Chondrocyte (in vitro differentiated cells): ENCODE data around the gene MYO1B. TPM values are rescaled to one million over a fixed set of nuclear protein-coding genes. Genes with fewer than 3 reads are reported as not detected.
A peak's percentile ranks its signal among the peaks of the same experiment; 100 is the strongest.

ENCODE experiments used
- DNase-seq: peaks from one replicate; pipeline ENCODE4 v3.0.0; 2021; ENCODE audit warnings: mixed read lengths, low spot score
- H3K27ac Mint-ChIP-seq: one replicate; pipeline ENCODE4 v1.8.0; 2021; ENCODE audit warnings: mild to moderate bottlenecking, moderate library complexity, mixed read lengths; ENCODE audit not compliant: unreplicated experiment
- H3K27me3 Mint-ChIP-seq: 2 replicates; pipeline ENCODE4 v1.8.0; 2021; ENCODE audit warnings: low read depth, mixed read lengths
- H3K36me3 Mint-ChIP-seq: 2 replicates; pipeline ENCODE4 v1.8.0; 2021; ENCODE audit warnings: low read depth, mixed read lengths
- H3K4me1 Mint-ChIP-seq: 2 replicates; pipeline ENCODE4 v1.8.0; 2021; ENCODE audit warnings: low read depth, mild to moderate bottlenecking, mixed read lengths
- H3K4me3 Mint-ChIP-seq: one replicate; pipeline ENCODE4 v1.8.0; 2021; ENCODE audit warnings: mild to moderate bottlenecking, moderate library complexity, mixed read lengths; ENCODE audit not compliant: unreplicated experiment
- H3K9me3 Mint-ChIP-seq: 2 replicates; pipeline ENCODE4 v1.8.0; 2021; ENCODE audit warnings: low read depth, mixed read lengths
- CTCF ChIP-seq: fragments of 200-600 bp; sonication (generic); IDR thresholded peaks from 2 replicates; pipeline ENCODE4 v1.5.0; 2021; ENCODE audit warnings: antibody characterized with exemption, mild to moderate bottlenecking, moderate library complexity
- total RNA-seq: library from RNA; stranded (reverse); gene quantifications from 3 replicates; pipeline ENCODE4 v1.2.1, GENCODE V29; 2021

The MYO1B gene
- total RNA-seq, 1 donor from 2014 or later = 114 TPM

GRCh38 chr2:191410646-191411436 is 165.6 kb downstream of the MYO1B start:
- TF ChIP-seq CTCF = peak; percentile 12
- Mint-ChIP-seq H3K4me3 (no peak overlapping the region), H3K9me3 (no peaks in the 10 kb centered on the region), H3K36me3 (peaks cover 37% of the 10 kb centered on the region), H3K4me1 (peaks cover 24% of the 10 kb centered on the region), H3K27me3 (no peaks in the 10 kb centered on the region), H3K27ac (peak overlapping the region; percentile 76)
- DNase-seq = no peak

DNA sequence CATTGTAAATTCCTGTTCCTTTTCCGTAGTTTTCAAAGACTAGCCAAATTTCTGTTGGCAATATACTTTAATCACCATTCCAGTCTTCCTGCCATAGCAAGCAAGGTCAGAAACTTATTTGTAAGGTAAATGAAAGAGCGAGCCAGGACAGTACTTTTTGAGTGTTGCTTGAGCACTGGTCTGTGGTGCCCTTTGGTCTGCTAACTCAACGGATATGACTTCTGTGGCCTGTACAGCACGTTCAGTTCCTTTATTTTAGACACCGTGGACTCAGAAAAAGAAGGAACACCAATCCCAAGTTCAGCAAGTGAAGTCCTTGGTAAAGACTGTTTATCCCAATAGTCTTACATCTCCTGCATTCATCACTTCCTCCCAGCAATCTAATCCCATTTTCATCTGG is 166.3 kb downstream of the MYO1B start:
- Mint-ChIP-seq H3K9me3 (no peaks in the 10 kb centered on the region), H3K36me3 (peaks cover 42% of the 10 kb centered on the region), H3K4me1 (peaks cover 24% of the 10 kb centered on the region), H3K4me3 (no peak overlapping the region), H3K27ac (no peak overlapping the region), H3K27me3 (no peaks in the 10 kb centered on the region)
- no peak for TF ChIP-seq CTCF
- no peak for DNase-seq

DNA sequence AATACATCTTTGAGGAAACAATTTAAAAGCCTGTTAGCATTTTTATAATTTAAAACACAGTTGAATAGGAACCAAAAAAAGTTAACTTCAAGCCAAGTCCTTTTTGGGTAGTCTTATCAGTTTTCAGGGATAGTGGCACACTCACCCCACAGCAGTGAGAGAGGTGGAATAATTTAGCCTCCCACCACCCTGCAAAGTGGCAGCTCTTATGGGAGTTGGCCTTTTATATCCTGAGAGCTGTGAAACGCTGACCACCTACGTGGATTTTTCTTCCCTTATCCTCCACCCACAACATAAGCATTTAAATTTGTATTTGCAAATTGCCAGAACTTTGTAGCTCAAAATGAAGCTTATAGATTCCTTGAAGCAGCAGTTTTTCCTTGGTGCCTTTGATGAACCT is 167.1 kb downstream of the MYO1B start:
- Mint-ChIP-seq H3K27ac (no peak overlapping the region), H3K27me3 (no peaks in the 10 kb centered on the region), H3K4me3 (no peak overlapping the region), H3K4me1 (peaks cover 24% of the 10 kb centered on the region), H3K36me3 (peaks cover 43% of the 10 kb centered on the region), H3K9me3 (no peaks in the 10 kb centered on the region)
- TF ChIP-seq CTCF = no peak
- DNase-seq = no peak

DNA sequence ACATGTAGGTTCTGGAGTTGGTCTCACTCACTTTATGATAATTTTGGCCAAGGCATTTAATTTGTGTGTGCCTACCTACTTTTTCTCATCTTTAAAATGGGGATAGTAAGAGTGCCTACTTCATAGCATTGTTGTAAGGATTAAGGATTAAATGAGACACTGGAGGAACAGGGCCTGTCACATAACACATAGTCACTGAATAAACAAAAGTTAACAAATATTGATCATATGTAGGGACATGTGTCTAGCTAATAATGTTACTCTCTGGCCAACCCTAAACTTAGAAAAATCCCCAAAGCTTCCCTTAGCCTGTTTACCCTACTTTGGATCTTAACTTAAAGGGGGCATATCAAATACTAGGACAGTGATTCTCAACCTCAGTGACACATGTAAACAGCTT is 169.9 kb downstream of the MYO1B start:
- Mint-ChIP-seq H3K4me1 (peaks cover 17% of the 10 kb centered on the region), H3K9me3 (no peaks in the 10 kb centered on the region), H3K4me3 (no peak overlapping the region), H3K36me3 (peaks cover 40% of the 10 kb centered on the region), H3K27ac (no peak overlapping the region), H3K27me3 (no peaks in the 10 kb centered on the region)
- no peak for DNase-seq
- TF ChIP-seq CTCF = no peak

GRCh38 chr2:191415858-191416257 is 170.7 kb downstream of the MYO1B start:
- Mint-ChIP-seq H3K27ac (no peak overlapping the region), H3K27me3 (no peaks in the 10 kb centered on the region), H3K4me3 (no peak overlapping the region), H3K36me3 (peaks cover 37% of the 10 kb centered on the region), H3K4me1 (peaks cover 10% of the 10 kb centered on the region), H3K9me3 (no peaks in the 10 kb centered on the region)
- no peak for TF ChIP-seq CTCF
- DNase-seq = no peak
